ENCODE results near the gene WDR45.

WDR45 gene

GRCh38 chrX:49073601-49074575 is 5.8 kb downstream of the WDR45 start, which contains the start of gene PRAF2:
TSS of gene PRAF2 (minus strand) at chrX:49074002. CDS start at chrX:49073987, 15 bp downstream.
- peak; percentile 93 for DNase-seq

GRCh38 chrX:49072712-49073095 is 7.0 kb downstream of the WDR45 start:
- DNase-seq = no peak

GRCh38 chrX:49071877-49072711 is 7.6 kb downstream of the WDR45 start:
- no peak for DNase-seq

GRCh38 chrX:49070988-49071387 is 8.7 kb downstream of the WDR45 start:
- DNase-seq = no peak

- no peak for DNase-seq
Measured at GRCh38 chrX:49069038-49069437, 10.6 kb downstream of the WDR45 start.

- DNase-seq = no peak
Measured at GRCh38 chrX:49067285-49068120, 12.2 kb downstream of the WDR45 start.

- DNase-seq = no peak
Measured at GRCh38 chrX:49066690-49067089, 13.0 kb downstream of the WDR45 start.

GRCh38 chrX:49066278-49066677 is 13.4 kb downstream of the WDR45 start:
- no peak for DNase-seq

GRCh38 chrX:49064735-49065134 is 15.0 kb downstream of the WDR45 start:
- no peak for DNase-seq

- DNase-seq = no peak
Measured at GRCh38 chrX:49064303-49064702, 15.4 kb downstream of the WDR45 start.

GRCh38 chrX:49063715-49064114 is 16.0 kb downstream of the WDR45 start:
- DNase-seq = no peak

GRCh38 chrX:49061916-49062315 is 17.8 kb downstream of the WDR45 start:
- DNase-seq = no peak

- no peak for DNase-seq
Measured at GRCh38 chrX:49061490-49061889, 18.2 kb downstream of the WDR45 start.

- no peak for DNase-seq
Measured at GRCh38 chrX:49060914-49061313, 18.8 kb downstream of the WDR45 start.

GRCh38 chrX:49059681-49060085 is 20.0 kb downstream of the WDR45 start:
- DNase-seq = no peak

- DNase-seq = no peak
Measured at GRCh38 chrX:49059201-49059600, 20.5 kb downstream of the WDR45 start.

GRCh38 chrX:49058794-49059193 is 20.9 kb downstream of the WDR45 start, which contains the start of gene CCDC120:
TSS of gene CCDC120 (plus strand) at chrX:49058999. CDS start at chrX:49062042, 3,043 bp downstream.
- no peak for DNase-seq

GRCh38 chrX:49054073-49054762 is 25.5 kb downstream of the WDR45 start:
- DNase-seq = no peak

GRCh38 chrX:49053223-49054072 is 26.2 kb downstream of the WDR45 start:
- DNase-seq = peak; percentile 74

- no peak for DNase-seq
Measured at GRCh38 chrX:49043987-49044281, 35.8 kb downstream of the WDR45 start.
